ENCODE results near the gene AIPL1. TPM values are rescaled to one million over a fixed set of nuclear protein-coding genes. Genes with fewer than 3 reads are reported as not detected.
A peak's percentile ranks its signal among the peaks of the same experiment; 100 is the strongest.

Gene AIPL1
- total RNA-seq, 1 donor from 2014 or later = not detected

DNA sequence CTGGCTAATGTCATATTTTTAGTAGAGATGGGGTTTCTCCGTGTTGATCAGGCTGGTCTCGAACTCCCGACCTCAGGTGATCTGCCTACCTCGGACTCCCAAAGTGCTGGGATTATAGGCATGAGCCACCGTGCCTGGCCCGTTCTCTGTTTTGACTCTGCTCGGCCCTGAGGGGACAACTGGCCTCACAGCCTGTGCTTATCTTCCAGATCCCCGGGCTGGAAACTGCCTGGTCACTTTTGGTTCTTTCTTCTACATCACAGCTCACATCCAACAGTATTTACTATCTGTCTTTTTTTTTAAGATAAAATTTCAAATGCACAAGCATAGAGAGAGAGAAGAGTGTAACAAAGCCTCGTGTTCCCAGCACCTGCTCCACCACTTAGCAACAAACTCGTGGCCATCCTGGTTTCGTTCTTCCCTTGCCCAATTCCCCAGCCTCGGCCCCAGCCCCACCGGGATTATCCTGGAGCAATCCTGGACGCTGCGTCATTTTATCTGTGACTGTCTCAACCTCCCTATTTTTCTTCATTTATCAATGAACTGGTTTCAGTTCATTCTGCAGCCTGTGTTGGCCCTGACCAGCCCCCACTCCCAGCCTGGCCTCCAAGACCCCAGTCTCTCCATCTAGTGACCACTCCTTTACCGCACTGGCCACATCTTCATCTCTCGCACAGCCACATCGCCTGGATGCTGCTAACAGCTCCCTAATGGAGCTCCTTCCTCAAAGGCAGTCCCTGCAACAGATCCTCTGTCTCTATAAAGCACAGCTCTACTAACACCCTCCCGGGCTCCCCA lies 30.5 kb upstream of the AIPL1 start:
- peaks cover 18% of the 10 kb centered on the region for H3K36me3 Mint-ChIP-seq (ENCODE audit: low read depth)
- no peak overlapping the region for H3K27ac Mint-ChIP-seq (ENCODE audit: unreplicated experiment)
- H3K9me3 Mint-ChIP-seq (ENCODE audit: low read depth) = peaks cover 7% of the 10 kb centered on the region
- no peaks in the 10 kb centered on the region for H3K4me1 Mint-ChIP-seq (ENCODE audit: low read depth)
- H3K4me3 Mint-ChIP-seq (ENCODE audit: unreplicated experiment) = no peak overlapping the region
- no peaks in the 10 kb centered on the region for H3K27me3 Mint-ChIP-seq (ENCODE audit: low read depth)
- peak; percentile 65 for DNase-seq (ENCODE audit: low spot score)
- TF ChIP-seq CTCF (IDR thresholded peaks at IDR 0.05) = no peak

- peaks cover 7% of the 10 kb centered on the region for H3K9me3 Mint-ChIP-seq (ENCODE audit: low read depth)
- peaks cover 16% of the 10 kb centered on the region for H3K36me3 Mint-ChIP-seq (ENCODE audit: low read depth)
- H3K27ac Mint-ChIP-seq (ENCODE audit: unreplicated experiment) = no peak overlapping the region
- H3K4me1 Mint-ChIP-seq (ENCODE audit: low read depth) = no peaks in the 10 kb centered on the region
- H3K27me3 Mint-ChIP-seq (ENCODE audit: low read depth) = peaks cover 3% of the 10 kb centered on the region
- H3K4me3 Mint-ChIP-seq (ENCODE audit: unreplicated experiment) = no peak overlapping the region
- DNase-seq (ENCODE audit: low spot score) = peak; percentile 74
- TF ChIP-seq CTCF (IDR thresholded peaks at IDR 0.05) = no peak
These were observed 29.6 kb upstream of the AIPL1 start for GRCh38 chr17:6464446-6465041.

- no peaks in the 10 kb centered on the region for H3K4me1 Mint-ChIP-seq (ENCODE audit: low read depth)
- TF ChIP-seq CTCF (IDR thresholded peaks at IDR 0.05) = no peak
- H3K27me3 Mint-ChIP-seq (ENCODE audit: low read depth) = peaks cover 3% of the 10 kb centered on the region
- H3K9me3 Mint-ChIP-seq (ENCODE audit: low read depth) = peaks cover 7% of the 10 kb centered on the region
- no peak overlapping the region for H3K27ac Mint-ChIP-seq (ENCODE audit: unreplicated experiment)
- peak; percentile 85 for DNase-seq (ENCODE audit: low spot score)
- peaks cover 13% of the 10 kb centered on the region for H3K36me3 Mint-ChIP-seq (ENCODE audit: low read depth)
- H3K4me3 Mint-ChIP-seq (ENCODE audit: unreplicated experiment) = no peak overlapping the region
These were observed 28.9 kb upstream of the AIPL1 start for GRCh38 chr17:6463616-6464445.

DNA sequence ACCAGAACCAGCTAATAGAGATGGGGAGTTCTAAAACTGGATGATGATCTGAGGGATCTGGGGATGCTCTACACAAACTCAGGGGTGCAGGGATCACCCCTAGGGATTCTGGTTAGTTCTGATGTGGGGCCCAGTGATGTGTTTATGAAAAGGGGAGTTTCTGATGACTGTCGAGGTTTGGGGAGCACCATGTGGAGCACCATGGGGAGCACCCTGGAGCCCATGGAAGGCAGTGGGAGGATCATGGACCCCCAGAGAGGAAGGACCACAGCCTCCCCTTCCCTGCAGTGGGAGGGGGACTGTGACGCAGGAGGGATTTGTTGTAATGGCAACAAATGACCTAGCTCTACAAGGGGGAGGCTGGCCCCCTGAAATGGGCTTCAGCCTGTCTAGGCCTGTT lies 27.8 kb upstream of the AIPL1 start:
- TF ChIP-seq CTCF (IDR thresholded peaks at IDR 0.05) = no peak
- Mint-ChIP-seq H3K27me3 (ENCODE audit: low read depth) (peaks cover 3% of the 10 kb centered on the region), H3K4me1 (ENCODE audit: low read depth) (no peaks in the 10 kb centered on the region)

More for the DNA sequence above, 27.8 kb upstream of the AIPL1 start:
- Mint-ChIP-seq H3K36me3 (ENCODE audit: low read depth) (peaks cover 10% of the 10 kb centered on the region), H3K9me3 (ENCODE audit: low read depth) (peaks cover 4% of the 10 kb centered on the region), H3K4me3 (ENCODE audit: unreplicated experiment) (no peak overlapping the region), H3K27ac (ENCODE audit: unreplicated experiment) (no peak overlapping the region)
- DNase-seq (ENCODE audit: low spot score) = peak; percentile 67
